Erythroblast (primary cell): ENCODE measurements around the gene EFNB3.

Experiments
- DNase-seq, 2 experiments: peaks; one replicate each; lab custom pipeline; 2025; lab: John Stamatoyannopoulos, UW
- GATA1 ChIP-seq: IDR thresholded peaks from 2 replicates; pipeline ENCODE4 v1.6.1; 2011; ENCODE audit warnings: low read depth, mild to moderate bottlenecking, control low read depth, low read length, moderate library complexity
- POLR2A ChIP-seq: IDR thresholded peaks from 2 replicates; pipeline ENCODE4 v1.6.1; 2011; ENCODE audit warnings: mild to moderate bottlenecking, low read length

The EFNB3 gene

DNA sequence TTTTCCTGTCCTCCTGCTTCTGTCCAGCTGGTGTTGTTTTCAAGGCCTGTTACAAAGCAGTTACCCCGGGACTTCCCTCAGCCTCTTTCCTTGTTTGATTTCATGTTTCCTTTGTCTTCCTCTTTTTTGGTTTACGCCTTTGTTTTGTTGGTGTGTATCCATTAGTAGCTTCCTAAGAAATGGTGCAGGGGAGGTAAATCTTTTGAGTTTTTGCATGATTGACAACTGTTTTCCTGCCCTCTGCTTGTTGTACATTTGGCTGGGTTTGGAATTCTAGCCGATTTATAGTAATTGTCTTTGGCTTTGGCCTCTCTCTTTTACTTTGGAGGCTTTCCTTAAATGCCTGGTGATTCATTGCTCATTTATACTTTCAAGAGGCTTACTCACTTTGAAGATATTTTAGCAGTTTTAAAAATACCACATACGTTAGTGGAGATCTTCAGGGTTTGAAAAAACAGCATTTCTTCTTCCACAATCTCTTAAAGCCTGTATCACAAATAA lies 45.4 kb downstream of the EFNB3 start:
- no peak for DNase-seq
- TF ChIP-seq GATA1 (no peak), POLR2A (no peak)

DNA sequence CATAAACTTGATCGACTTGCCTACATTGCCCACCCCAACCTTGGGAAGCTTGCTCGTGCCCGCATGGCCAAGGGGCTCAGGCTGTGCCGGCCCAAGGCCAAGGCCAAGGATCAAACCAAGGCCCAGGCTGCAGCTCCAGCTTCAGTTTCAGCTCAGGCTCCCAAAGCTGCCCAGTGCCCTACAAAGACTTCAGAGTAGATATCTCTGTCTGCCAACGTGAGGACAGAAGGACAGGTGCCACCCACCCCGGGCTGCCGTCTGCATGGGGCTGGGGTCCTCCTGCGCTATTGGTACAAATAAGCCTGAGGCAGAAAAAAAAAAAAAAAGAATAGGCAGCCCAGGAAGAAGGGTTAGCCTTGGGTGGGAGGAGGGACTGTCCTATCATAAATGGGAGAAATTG lies 49.7 kb downstream of the EFNB3 start:
- no peak for DNase-seq
- TF ChIP-seq POLR2A (no peak), GATA1 (no peak)

DNA sequence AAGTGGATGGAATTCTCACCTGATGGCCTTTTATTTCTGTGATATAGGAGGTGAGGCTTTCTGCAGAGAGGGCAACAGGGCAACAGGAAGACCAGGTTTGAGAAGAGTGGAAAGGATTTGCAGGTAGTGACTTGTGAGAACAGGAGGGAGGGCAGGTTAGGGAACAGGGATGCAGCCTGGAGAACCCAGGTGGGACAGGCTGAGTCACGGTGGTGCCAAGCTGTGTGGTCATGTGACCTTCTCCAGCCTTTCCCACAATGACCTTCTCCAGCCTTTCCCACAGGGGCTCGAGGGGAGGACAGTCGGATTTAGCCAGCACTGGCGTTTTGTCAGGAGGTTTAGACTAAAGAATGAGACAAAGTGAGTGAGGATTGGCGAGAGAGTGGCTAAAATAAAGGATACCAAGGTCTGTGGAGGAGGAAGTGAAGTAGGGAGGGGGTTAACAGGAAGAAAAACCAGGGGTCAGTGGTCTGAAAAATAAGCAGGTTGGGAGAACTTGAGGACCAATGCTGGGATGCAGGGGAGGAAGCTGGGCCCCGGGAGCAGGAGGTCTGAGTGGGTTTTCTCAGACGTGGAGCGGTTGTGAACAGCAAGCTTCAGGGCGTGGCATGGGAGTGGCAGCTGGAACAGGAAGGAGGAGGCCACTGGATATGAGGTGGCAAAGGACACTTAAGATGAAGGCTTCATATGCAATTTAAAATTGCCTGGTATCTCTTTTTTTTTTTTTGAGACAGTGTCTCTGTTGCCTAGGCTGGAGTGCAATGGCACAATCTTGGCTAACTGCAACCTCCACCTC lies 50.3 kb downstream of the EFNB3 start:
- DNase-seq = no peak
- TF ChIP-seq POLR2A (no peak), GATA1 (no peak)

DNA sequence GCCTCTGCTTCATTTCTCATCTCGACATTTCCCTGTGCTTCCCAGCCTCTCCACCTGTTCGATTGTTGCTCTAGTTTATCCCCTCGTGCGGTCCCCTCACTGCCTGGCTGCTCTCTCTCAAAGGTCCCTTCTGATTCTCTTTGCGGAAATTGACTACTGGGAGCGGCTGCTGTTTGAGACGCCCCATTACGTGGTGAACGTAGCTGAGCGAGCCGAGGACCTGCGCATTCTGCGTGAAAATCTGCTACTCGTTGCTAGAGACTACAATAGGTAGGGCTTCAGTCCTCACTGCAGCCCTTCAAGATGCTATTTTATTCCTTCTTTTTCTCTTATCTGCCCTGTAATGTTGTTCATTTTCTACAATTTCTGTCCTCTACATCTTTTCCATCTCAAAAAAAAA lies 52.0 kb downstream of the EFNB3 start:
- TF ChIP-seq GATA1 (no peak), POLR2A (no peak)
- no peak for DNase-seq
